A549 (cell line): ENCODE data around the gene CHRNA4.

Experiments
- BHLHE40 ChIP-seq: IDR thresholded peaks from 2 replicates; pipeline ENCODE4 v1.6.1; 2012; ENCODE audit warnings: low read depth, low read length, inconsistent platforms
- CEBPB ChIP-seq, 2 experiments: fragments of >200 bp in 1 of 2; sonication (Bioruptor Twin) in 1 of 2; formaldehyde crosslinking in 1 of 2; IDR thresholded peaks; 2 replicates each; pipeline ENCODE4 v1.6.1; 2012 to 2016
- CHD4 ChIP-seq: fragments of 200-600 bp; sonication (generic); IDR thresholded peaks from 2 replicates; pipeline ENCODE4 v1.6.1; 2016; ENCODE audit warnings: antibody characterized with exemption, mild to moderate bottlenecking, borderline replicate concordance
- CTCF ChIP-seq: fragments of >200 bp; sonication (Bioruptor Twin); formaldehyde crosslinking; IDR thresholded peaks from 3 replicates; pipeline ENCODE4 v1.5.1; 2016
- EP300 ChIP-seq, 2 experiments: fragments of >200 bp; sonication (Bioruptor Twin); formaldehyde crosslinking; IDR thresholded peaks; 2 replicates in 1 of 2; 3 replicates in 1 of 2; pipeline ENCODE4 v1.6.1; 2016 to 2017
- FOSL2 ChIP-seq, 2 experiments: fragments of 450-650 bp in 1 of 2; fragments of >200 bp in 1 of 2; sonication (Bioruptor Twin) in 1 of 2; formaldehyde crosslinking; IDR thresholded peaks; 2 replicates each; pipeline versions ENCODE4 v1.5.0 to v1.6.1; 2016 to 2020; ENCODE audit warnings: mild to moderate bottlenecking in 1 of 2, moderate library complexity in 1 of 2
- FOXS1 ChIP-seq: fragments of 250-450 bp; sonication (Bioruptor Pico); IDR thresholded peaks from 2 replicates; pipeline ENCODE4 v1.5.0; 2020; ENCODE audit warnings: mild to moderate bottlenecking, moderate library complexity
- MAFK ChIP-seq: fragments of 450-650 bp; IDR thresholded peaks from 2 replicates; pipeline ENCODE4 v1.6.1; 2014; ENCODE audit not compliant: partially characterized antibody
- PBX3 ChIP-seq: IDR thresholded peaks from 2 replicates; pipeline ENCODE4 v1.6.1; 2012
- POLR2AphosphoS2 ChIP-seq: conservative IDR thresholded peaks from 2 replicates; pipeline ENCODE4 v1.6.1; 2012; ENCODE audit warnings: low read length, improper control_type of control experiment, inconsistent platforms
- RCOR1 ChIP-seq: fragments of 150-350 bp; IDR thresholded peaks from 2 replicates; pipeline ENCODE4 v1.6.1; 2014; ENCODE audit warnings: antibody characterized with exemption, low read length, low read depth
- REST ChIP-seq: fragments of 200-600 bp; sonication (generic); IDR thresholded peaks from 2 replicates; pipeline ENCODE4 v1.6.1; 2016; ENCODE audit warnings: antibody characterized with exemption, mild to moderate bottlenecking, moderate library complexity
- SMC3 ChIP-seq: fragments of >200 bp; sonication (Bioruptor Twin); formaldehyde crosslinking; IDR thresholded peaks from 3 replicates; pipeline ENCODE4 v1.6.1; 2018; ENCODE audit warnings: inconsistent platforms
- ZFP36 ChIP-seq: fragments of 450-650 bp; IDR thresholded peaks from 2 replicates; pipeline ENCODE4 v1.6.1; 2014; ENCODE audit warnings: borderline replicate concordance; ENCODE audit not compliant: partially characterized antibody

GRCh38 chr20:63387393-63387792, 26.2 kb upstream of the CHRNA4 start:
- TF ChIP-seq CTCF (no peak), CHD4 (no peak), EP300 (IDR thresholded peaks at IDR 0.05) (no peak), PBX3 (no peak), REST (no peak), CEBPB (IDR thresholded peaks at IDR 0.05) (no peak), FOSL2 (IDR thresholded peaks at IDR 0.05) (no peak), FOSL2 (CRISPR knock-in tag; IDR thresholded peaks at IDR 0.05) (no peak), BHLHE40 (no peak), POLR2AphosphoS2 (no peak), ZFP36 (no peak), MAFK (no peak), SMC3 (no peak), FOXS1 (CRISPR knock-in tag) (no peak), RCOR1 (no peak)
